SK-N-SH treated with all-trans-retinoic acid at 6 μM for 48 hours (cell line): ENCODE data around the gene AAK1.

ENCODE experiments used
- ARNTL ChIP-seq: fragments of 450-650 bp; formaldehyde crosslinking; IDR thresholded peaks from 2 replicates; pipeline ENCODE4 v1.5.0; 2020; ENCODE audit warnings: low read depth, mild to moderate bottlenecking, moderate library complexity, borderline replicate concordance
- BACH2 ChIP-seq: fragments of 250-450 bp; sonication (Bioruptor Pico); IDR thresholded peaks from 2 replicates; pipeline ENCODE4 v1.9.0; 2021; ENCODE audit warnings: mild to moderate bottlenecking, borderline replicate concordance
- CSDC2 ChIP-seq: fragments of 250-450 bp; sonication (Bioruptor Pico); IDR thresholded peaks from 2 replicates; pipeline ENCODE4 v1.5.0; 2020; ENCODE audit warnings: mild to moderate bottlenecking, moderate library complexity
- ISL1 ChIP-seq: fragments of 250-450 bp; sonication (Bioruptor Pico); IDR thresholded peaks from 2 replicates; pipeline ENCODE4 v2.1.2; 2022; ENCODE audit warnings: mild to moderate bottlenecking, moderate library complexity
- PPARA ChIP-seq: fragments of 250-450 bp; sonication (Bioruptor Pico); IDR thresholded peaks from 2 replicates; pipeline ENCODE4 v1.5.0; 2020; ENCODE audit warnings: mild to moderate bottlenecking, borderline replicate concordance
- RARB ChIP-seq: fragments of 250-450 bp; sonication (Bioruptor Pico); IDR thresholded peaks from 2 replicates; pipeline ENCODE4 v1.8.0; 2021; ENCODE audit warnings: mild to moderate bottlenecking, moderate library complexity
- ZFP3 ChIP-seq: fragments of 250-450 bp; sonication (Bioruptor Pico); IDR thresholded peaks from 2 replicates; pipeline ENCODE4 v1.5.0; 2020; ENCODE audit warnings: mild to moderate bottlenecking, moderate library complexity
- ZFP30 ChIP-seq: fragments of 450-650 bp; formaldehyde crosslinking; IDR thresholded peaks from 2 replicates; pipeline ENCODE4 v1.5.0; 2022; ENCODE audit warnings: mild to moderate bottlenecking, moderate library complexity
- ZNF70 ChIP-seq: fragments of 450-650 bp; formaldehyde crosslinking; IDR thresholded peaks from 2 replicates; pipeline ENCODE4 v1.5.0; 2020; ENCODE audit warnings: mild to moderate bottlenecking, moderate library complexity
- TF ChIP-seq, protein P1 (sequence below): fragments of 250-450 bp; sonication (Bioruptor Pico); IDR thresholded peaks from 2 replicates; pipeline ENCODE4 v1.8.0; 2020; ENCODE audit warnings: mild to moderate bottlenecking, moderate library complexity, borderline replicate concordance
- TF ChIP-seq, protein P2 (sequence below): fragments of 250-450 bp; sonication (Bioruptor Pico); IDR thresholded peaks from 2 replicates; pipeline ENCODE4 v1.5.1; 2020; ENCODE audit warnings: low read depth, mild to moderate bottlenecking, moderate library complexity

DNA sequence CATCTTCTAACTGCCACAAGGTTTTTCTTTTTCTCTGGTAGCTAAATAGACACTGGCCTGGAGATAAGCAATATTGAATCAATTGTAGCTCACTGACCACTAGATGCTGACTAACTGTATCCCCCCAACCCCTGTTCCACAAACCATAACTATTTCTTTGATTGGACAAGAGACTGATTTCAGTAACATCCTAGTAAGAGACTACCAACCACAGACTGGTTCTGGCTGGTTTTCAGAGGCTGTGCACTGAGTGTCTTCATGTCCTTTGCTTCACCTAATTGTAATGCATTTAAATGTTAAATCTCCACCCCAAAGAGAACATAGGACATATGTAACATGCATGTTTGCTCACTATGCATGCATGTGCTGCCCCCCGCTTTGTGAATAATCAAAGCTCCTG is 3.2 kb upstream of the AAK1 start:
- TF ChIP-seq ZFP30 (CRISPR knock-in tag) = no peak
- TF ChIP-seq ISL1 = no peak
- no peak for TF ChIP-seq ARNTL
- no peak for TF ChIP-seq BACH2 (CRISPR knock-in tag)
- no peak for TF ChIP-seq ZFP3
- TF ChIP-seq, protein P1, sequence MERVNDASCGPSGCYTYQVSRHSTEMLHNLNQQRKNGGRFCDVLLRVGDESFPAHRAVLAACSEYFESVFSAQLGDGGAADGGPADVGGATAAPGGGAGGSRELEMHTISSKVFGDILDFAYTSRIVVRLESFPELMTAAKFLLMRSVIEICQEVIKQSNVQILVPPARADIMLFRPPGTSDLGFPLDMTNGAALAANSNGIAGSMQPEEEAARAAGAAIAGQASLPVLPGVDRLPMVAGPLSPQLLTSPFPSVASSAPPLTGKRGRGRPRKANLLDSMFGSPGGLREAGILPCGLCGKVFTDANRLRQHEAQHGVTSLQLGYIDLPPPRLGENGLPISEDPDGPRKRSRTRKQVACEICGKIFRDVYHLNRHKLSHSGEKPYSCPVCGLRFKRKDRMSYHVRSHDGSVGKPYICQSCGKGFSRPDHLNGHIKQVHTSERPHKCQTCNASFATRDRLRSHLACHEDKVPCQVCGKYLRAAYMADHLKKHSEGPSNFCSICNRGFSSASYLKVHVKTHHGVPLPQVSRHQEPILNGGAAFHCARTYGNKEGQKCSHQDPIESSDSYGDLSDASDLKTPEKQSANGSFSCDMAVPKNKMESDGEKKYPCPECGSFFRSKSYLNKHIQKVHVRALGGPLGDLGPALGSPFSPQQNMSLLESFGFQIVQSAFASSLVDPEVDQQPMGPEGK (CRISPR knock-in tag) = no peak
- TF ChIP-seq, protein P2, sequence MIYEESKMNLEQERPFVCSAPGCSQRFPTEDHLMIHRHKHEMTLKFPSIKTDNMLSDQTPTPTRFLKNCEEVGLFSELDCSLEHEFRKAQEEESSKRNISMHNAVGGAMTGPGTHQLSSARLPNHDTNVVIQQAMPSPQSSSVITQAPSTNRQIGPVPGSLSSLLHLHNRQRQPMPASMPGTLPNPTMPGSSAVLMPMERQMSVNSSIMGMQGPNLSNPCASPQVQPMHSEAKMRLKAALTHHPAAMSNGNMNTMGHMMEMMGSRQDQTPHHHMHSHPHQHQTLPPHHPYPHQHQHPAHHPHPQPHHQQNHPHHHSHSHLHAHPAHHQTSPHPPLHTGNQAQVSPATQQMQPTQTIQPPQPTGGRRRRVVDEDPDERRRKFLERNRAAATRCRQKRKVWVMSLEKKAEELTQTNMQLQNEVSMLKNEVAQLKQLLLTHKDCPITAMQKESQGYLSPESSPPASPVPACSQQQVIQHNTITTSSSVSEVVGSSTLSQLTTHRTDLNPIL (CRISPR knock-in tag) = no peak
- TF ChIP-seq CSDC2 (CRISPR knock-in tag) = no peak
- TF ChIP-seq ZNF70 (CRISPR knock-in tag) = no peak
- TF ChIP-seq PPARA (CRISPR knock-in tag) = no peak
- no peak for TF ChIP-seq RARB (CRISPR knock-in tag)
